WTC11 (cell line): ENCODE results near the gene ETS1. TPM values are rescaled to one million over a fixed set of nuclear protein-coding genes. Genes with fewer than 3 reads are reported as not detected.

Experiments used
- ATAC-seq: fragments of 200-7000 bp; cut with Tn5 transposase; 2 replicates; pipeline ENCODE4 v1.10.0; 2021; ENCODE audit warnings: mild to moderate bottlenecking, moderate library complexity
- CTCF ChIA-PET: fragments of 300-600 bp; sonication (Branson Sonifier 250); formaldehyde crosslinking; loops from one replicate; lab custom pipeline; 2021; ENCODE audit warnings: antibody characterized with exemption; lab: Charles Lee
- POLR2A ChIA-PET: fragments of 350-600 bp; sonication (Branson Sonifier 250); formaldehyde crosslinking; loops from one replicate; lab custom pipeline; 2021; ENCODE audit warnings: antibody characterized with exemption; lab: Charles Lee
- DNase-seq: peaks from one replicate; pipeline ENCODE4 v3.0.0; 2021; ENCODE audit warnings: low spot score
- H3K27ac Mint-ChIP-seq: 2 replicates; pipeline ENCODE4 v1.8.0; 2021; ENCODE audit warnings: mixed read lengths
- H3K27me3 Mint-ChIP-seq: 2 replicates; pipeline ENCODE4 v1.8.0; 2021; ENCODE audit warnings: low read depth, mild to moderate bottlenecking, moderate library complexity, mixed read lengths
- H3K36me3 Mint-ChIP-seq: 2 replicates; pipeline ENCODE4 v1.8.0; 2021; ENCODE audit warnings: mixed read lengths
- H3K4me1 Mint-ChIP-seq: 2 replicates; pipeline ENCODE4 v1.8.0; 2022; ENCODE audit warnings: mixed read lengths
- H3K4me3 Mint-ChIP-seq: 2 replicates; pipeline ENCODE4 v1.8.0; 2021; ENCODE audit warnings: mild to moderate bottlenecking, moderate library complexity, mixed read lengths
- H3K9me3 Mint-ChIP-seq: 2 replicates; pipeline ENCODE4 v1.8.0; 2021; ENCODE audit warnings: mixed read lengths
- ETV6 ChIP-seq: sonication (generic); formaldehyde crosslinking; IDR thresholded peaks from 2 replicates; pipeline ENCODE4 v1.8.1; 2022; ENCODE audit warnings: mild to moderate bottlenecking, missing genetic modification reagents
- FOXJ3 ChIP-seq: sonication (generic); formaldehyde crosslinking; IDR thresholded peaks from 2 replicates; pipeline ENCODE4 v1.9.0; 2021; ENCODE audit warnings: missing genetic modification reagents, mild to moderate bottlenecking, borderline replicate concordance
- GRHL2 ChIP-seq: fragments of 250-450 bp; sonication (Bioruptor Pico); IDR thresholded peaks from 2 replicates; pipeline ENCODE4 v1.8.0; 2022; ENCODE audit warnings: mild to moderate bottlenecking, moderate library complexity; ENCODE audit not compliant: insufficient replicate concordance, severe bottlenecking
- MXD4 ChIP-seq: fragments of 250-450 bp; sonication (Bioruptor Pico); IDR thresholded peaks from 2 replicates; pipeline ENCODE4 v1.8.0; 2021; ENCODE audit warnings: mild to moderate bottlenecking, moderate library complexity, borderline replicate concordance
- SMAD3 ChIP-seq: sonication (generic); formaldehyde crosslinking; IDR thresholded peaks from 2 replicates; pipeline ENCODE4 v1.8.0; 2022; ENCODE audit warnings: missing genetic modification reagents, mild to moderate bottlenecking, borderline replicate concordance
- ZBTB21 ChIP-seq: sonication (generic); formaldehyde crosslinking; IDR thresholded peaks from 2 replicates; pipeline ENCODE4 v1.8.1; 2023; ENCODE audit warnings: mild to moderate bottlenecking, missing genetic modification reagents, borderline replicate concordance
- ZNF138 ChIP-seq: sonication (generic); formaldehyde crosslinking; conservative IDR thresholded peaks from 2 replicates; pipeline ENCODE4 v1.8.1; 2022; ENCODE audit warnings: mild to moderate bottlenecking, moderate library complexity, missing genetic modification reagents
- total RNA-seq: library from RNA; stranded (reverse); gene quantifications from 3 replicates; pipeline ENCODE4 v1.2.3, GENCODE V29; 2021
- TF ChIP-seq, protein P1 (sequence below): fragments of 250-450 bp; sonication (Bioruptor Pico); IDR thresholded peaks from 2 replicates; pipeline ENCODE4 v1.9.0; 2021; ENCODE audit warnings: moderate library complexity, mild to moderate bottlenecking, inconsistent platforms, borderline replicate concordance
- TF ChIP-seq, protein P2 (sequence below): fragments of 200-600 bp; IDR thresholded peaks from 2 replicates; pipeline ENCODE4 v1.8.0; 2022; ENCODE audit warnings: antibody characterized with exemption
- TF ChIP-seq, protein P3 (sequence below): sonication (generic); formaldehyde crosslinking; IDR thresholded peaks from 2 replicates; pipeline ENCODE4 v1.8.1; 2022; ENCODE audit warnings: mild to moderate bottlenecking, missing genetic modification reagents, moderate library complexity, borderline replicate concordance
- TF ChIP-seq, protein P4 (sequence below): sonication (generic); formaldehyde crosslinking; conservative IDR thresholded peaks from 2 replicates; pipeline ENCODE4 v1.8.1; 2022; ENCODE audit warnings: mild to moderate bottlenecking, missing genetic modification reagents
- TF ChIP-seq, protein P5 (sequence below): sonication (generic); formaldehyde crosslinking; IDR thresholded peaks from 2 replicates; pipeline ENCODE4 v1.8.1; 2022; ENCODE audit warnings: low read depth, missing genetic modification reagents, borderline replicate concordance
- TF ChIP-seq, protein P6 (sequence below): sonication (generic); formaldehyde crosslinking; IDR thresholded peaks from 2 replicates; pipeline ENCODE4 v1.8.1; 2022; ENCODE audit warnings: low read depth, mild to moderate bottlenecking, moderate library complexity, missing genetic modification reagents, borderline replicate concordance
- TF ChIP-seq, protein P7 (sequence below): sonication (generic); formaldehyde crosslinking; IDR thresholded peaks from 2 replicates; pipeline ENCODE4 v1.8.0; 2022; ENCODE audit warnings: mild to moderate bottlenecking, missing genetic modification reagents
- TF ChIP-seq, protein P8 (sequence below): fragments of 250-450 bp; sonication (Bioruptor Pico); IDR thresholded peaks from 2 replicates; pipeline ENCODE4 v1.9.0; 2021; ENCODE audit warnings: mild to moderate bottlenecking
- TF ChIP-seq, protein P9 (sequence below): fragments of 250-450 bp; sonication (Bioruptor Pico); IDR thresholded peaks from 2 replicates; pipeline ENCODE4 v1.8.0; 2021; ENCODE audit warnings: mild to moderate bottlenecking
- TF ChIP-seq, protein P10 (sequence below): fragments of 250-450 bp; sonication (Bioruptor Pico); IDR thresholded peaks from 2 replicates; pipeline ENCODE4 v2.1.2; 2022; ENCODE audit warnings: mild to moderate bottlenecking, moderate library complexity
- TF ChIP-seq, protein P11 (sequence below): sonication (generic); formaldehyde crosslinking; IDR thresholded peaks from 2 replicates; pipeline ENCODE4 v1.8.0; 2023; ENCODE audit warnings: mild to moderate bottlenecking, missing genetic modification reagents

Gene ETS1
- total RNA-seq, 1 experiment from 2014 or later, result 33.1 TPM

DNA sequence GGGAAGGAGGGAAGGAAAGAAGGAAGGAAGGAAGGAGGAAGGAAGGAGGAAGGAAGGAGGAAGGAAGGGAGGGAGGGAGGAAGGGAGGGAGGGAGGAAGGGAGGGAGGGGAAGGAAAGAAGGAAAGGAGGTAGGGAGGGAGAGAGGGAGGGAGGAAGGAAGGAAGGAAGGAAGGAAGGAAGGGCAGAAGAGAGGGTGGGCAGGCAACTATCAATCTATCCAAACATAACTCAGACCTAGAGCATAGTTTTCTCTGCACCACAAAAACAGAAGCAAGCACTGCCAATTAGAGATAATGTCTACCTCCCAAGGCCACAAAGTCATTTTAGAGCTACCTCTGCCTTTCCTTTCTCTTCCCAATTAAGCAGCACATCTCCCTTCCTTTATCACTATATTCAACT, 109.1 kb downstream of the ETS1 start (continued):
- TF ChIP-seq, protein P1, sequence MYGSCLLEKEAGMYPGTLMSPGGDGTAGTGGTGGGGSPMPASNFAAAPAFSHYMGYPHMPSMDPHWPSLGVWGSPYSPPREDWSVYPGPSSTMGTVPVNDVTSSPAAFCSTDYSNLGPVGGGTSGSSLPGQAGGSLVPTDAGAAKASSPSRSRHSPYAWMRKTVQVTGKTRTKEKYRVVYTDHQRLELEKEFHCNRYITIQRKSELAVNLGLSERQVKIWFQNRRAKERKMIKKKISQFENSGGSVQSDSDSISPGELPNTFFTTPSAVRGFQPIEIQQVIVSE (CRISPR knock-in tag), result no peak

DNA sequence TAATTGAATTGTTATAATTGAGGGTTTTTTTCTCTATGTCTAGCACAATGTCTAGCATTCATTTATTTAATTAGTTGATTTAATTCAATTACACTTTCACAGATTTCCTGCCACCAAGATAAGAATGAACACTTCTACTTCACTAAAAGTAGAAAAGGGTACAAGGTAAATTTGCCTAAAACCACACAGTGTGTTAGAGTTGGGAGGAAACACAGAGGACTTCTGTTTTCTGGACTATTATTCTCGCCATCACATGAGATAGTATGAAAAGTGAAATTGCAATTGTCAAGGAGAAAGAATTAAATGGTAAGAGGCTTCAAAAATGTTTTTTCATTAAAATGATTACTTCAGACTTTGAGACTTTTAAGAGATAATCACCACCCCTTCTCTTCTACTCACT, 109.5 kb downstream of the ETS1 start:
- H3K4me1 Mint-ChIP-seq, result peaks cover 6% of the 10 kb centered on the region; the same call in 1 of the 2 replicates
- H3K4me3 Mint-ChIP-seq, result no peak overlapping the region
- CTCF ChIA-PET, result interaction anchor here (1.5 kb wide), 1 partner anchor 154 kb away, joined by 6 read pairs; no protein-coding TSS in a partner anchor
- H3K9me3 Mint-ChIP-seq, result no peaks in the 10 kb centered on the region
- H3K27me3 Mint-ChIP-seq, result no peaks in the 10 kb centered on the region
- H3K36me3 Mint-ChIP-seq, result peaks cover 15% of the 10 kb centered on the region
- DNase-seq, result no peak
- POLR2A ChIA-PET, result no interaction called here
- H3K27ac Mint-ChIP-seq, result no peak overlapping the region
- ATAC-seq, result no peak
- no peak for TF ChIP-seq ZBTB21
- TF ChIP-seq, protein P2, sequence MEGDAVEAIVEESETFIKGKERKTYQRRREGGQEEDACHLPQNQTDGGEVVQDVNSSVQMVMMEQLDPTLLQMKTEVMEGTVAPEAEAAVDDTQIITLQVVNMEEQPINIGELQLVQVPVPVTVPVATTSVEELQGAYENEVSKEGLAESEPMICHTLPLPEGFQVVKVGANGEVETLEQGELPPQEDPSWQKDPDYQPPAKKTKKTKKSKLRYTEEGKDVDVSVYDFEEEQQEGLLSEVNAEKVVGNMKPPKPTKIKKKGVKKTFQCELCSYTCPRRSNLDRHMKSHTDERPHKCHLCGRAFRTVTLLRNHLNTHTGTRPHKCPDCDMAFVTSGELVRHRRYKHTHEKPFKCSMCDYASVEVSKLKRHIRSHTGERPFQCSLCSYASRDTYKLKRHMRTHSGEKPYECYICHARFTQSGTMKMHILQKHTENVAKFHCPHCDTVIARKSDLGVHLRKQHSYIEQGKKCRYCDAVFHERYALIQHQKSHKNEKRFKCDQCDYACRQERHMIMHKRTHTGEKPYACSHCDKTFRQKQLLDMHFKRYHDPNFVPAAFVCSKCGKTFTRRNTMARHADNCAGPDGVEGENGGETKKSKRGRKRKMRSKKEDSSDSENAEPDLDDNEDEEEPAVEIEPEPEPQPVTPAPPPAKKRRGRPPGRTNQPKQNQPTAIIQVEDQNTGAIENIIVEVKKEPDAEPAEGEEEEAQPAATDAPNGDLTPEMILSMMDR, result no peak
- TF ChIP-seq, protein P3, sequence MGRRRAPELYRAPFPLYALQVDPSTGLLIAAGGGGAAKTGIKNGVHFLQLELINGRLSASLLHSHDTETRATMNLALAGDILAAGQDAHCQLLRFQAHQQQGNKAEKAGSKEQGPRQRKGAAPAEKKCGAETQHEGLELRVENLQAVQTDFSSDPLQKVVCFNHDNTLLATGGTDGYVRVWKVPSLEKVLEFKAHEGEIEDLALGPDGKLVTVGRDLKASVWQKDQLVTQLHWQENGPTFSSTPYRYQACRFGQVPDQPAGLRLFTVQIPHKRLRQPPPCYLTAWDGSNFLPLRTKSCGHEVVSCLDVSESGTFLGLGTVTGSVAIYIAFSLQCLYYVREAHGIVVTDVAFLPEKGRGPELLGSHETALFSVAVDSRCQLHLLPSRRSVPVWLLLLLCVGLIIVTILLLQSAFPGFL (CRISPR knock-in tag), result no peak
- no peak for TF ChIP-seq GRHL2 (CRISPR knock-in tag)
- TF ChIP-seq, protein P4, sequence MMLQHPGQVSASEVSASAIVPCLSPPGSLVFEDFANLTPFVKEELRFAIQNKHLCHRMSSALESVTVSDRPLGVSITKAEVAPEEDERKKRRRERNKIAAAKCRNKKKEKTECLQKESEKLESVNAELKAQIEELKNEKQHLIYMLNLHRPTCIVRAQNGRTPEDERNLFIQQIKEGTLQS, result no peak
- no peak for TF ChIP-seq FOXJ3 (CRISPR knock-in tag)
- TF ChIP-seq MXD4 (CRISPR knock-in tag), result no peak
- no peak for TF ChIP-seq ETV6 (CRISPR knock-in tag)
- TF ChIP-seq, protein P5, sequence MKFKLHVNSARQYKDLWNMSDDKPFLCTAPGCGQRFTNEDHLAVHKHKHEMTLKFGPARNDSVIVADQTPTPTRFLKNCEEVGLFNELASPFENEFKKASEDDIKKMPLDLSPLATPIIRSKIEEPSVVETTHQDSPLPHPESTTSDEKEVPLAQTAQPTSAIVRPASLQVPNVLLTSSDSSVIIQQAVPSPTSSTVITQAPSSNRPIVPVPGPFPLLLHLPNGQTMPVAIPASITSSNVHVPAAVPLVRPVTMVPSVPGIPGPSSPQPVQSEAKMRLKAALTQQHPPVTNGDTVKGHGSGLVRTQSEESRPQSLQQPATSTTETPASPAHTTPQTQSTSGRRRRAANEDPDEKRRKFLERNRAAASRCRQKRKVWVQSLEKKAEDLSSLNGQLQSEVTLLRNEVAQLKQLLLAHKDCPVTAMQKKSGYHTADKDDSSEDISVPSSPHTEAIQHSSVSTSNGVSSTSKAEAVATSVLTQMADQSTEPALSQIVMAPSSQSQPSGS (CRISPR knock-in tag), result no peak
- TF ChIP-seq, protein P6, sequence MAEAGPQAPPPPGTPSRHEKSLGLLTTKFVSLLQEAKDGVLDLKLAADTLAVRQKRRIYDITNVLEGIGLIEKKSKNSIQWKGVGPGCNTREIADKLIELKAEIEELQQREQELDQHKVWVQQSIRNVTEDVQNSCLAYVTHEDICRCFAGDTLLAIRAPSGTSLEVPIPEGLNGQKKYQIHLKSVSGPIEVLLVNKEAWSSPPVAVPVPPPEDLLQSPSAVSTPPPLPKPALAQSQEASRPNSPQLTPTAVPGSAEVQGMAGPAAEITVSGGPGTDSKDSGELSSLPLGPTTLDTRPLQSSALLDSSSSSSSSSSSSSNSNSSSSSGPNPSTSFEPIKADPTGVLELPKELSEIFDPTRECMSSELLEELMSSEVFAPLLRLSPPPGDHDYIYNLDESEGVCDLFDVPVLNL (CRISPR knock-in tag), result no peak
- TF ChIP-seq, protein P7, sequence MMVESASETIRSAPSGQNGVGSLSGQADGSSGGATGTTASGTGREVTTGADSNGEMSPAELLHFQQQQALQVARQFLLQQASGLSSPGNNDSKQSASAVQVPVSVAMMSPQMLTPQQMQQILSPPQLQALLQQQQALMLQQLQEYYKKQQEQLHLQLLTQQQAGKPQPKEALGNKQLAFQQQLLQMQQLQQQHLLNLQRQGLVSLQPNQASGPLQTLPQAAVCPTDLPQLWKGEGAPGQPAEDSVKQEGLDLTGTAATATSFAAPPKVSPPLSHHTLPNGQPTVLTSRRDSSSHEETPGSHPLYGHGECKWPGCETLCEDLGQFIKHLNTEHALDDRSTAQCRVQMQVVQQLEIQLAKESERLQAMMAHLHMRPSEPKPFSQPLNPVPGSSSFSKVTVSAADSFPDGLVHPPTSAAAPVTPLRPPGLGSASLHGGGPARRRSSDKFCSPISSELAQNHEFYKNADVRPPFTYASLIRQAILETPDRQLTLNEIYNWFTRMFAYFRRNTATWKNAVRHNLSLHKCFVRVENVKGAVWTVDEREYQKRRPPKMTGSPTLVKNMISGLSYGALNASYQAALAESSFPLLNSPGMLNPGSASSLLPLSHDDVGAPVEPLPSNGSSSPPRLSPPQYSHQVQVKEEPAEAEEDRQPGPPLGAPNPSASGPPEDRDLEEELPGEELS (CRISPR knock-in tag), result no peak
- TF ChIP-seq ZNF138 (CRISPR knock-in tag), result no peak
- TF ChIP-seq SMAD3 (CRISPR knock-in tag), result no peak
- TF ChIP-seq, protein P8, sequence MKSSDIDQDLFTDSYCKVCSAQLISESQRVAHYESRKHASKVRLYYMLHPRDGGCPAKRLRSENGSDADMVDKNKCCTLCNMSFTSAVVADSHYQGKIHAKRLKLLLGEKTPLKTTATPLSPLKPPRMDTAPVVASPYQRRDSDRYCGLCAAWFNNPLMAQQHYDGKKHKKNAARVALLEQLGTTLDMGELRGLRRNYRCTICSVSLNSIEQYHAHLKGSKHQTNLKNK, result no peak
- TF ChIP-seq, protein P9, sequence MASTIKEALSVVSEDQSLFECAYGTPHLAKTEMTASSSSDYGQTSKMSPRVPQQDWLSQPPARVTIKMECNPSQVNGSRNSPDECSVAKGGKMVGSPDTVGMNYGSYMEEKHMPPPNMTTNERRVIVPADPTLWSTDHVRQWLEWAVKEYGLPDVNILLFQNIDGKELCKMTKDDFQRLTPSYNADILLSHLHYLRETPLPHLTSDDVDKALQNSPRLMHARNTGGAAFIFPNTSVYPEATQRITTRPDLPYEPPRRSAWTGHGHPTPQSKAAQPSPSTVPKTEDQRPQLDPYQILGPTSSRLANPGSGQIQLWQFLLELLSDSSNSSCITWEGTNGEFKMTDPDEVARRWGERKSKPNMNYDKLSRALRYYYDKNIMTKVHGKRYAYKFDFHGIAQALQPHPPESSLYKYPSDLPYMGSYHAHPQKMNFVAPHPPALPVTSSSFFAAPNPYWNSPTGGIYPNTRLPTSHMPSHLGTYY (CRISPR knock-in tag), result no peak
- TF ChIP-seq, protein P10, sequence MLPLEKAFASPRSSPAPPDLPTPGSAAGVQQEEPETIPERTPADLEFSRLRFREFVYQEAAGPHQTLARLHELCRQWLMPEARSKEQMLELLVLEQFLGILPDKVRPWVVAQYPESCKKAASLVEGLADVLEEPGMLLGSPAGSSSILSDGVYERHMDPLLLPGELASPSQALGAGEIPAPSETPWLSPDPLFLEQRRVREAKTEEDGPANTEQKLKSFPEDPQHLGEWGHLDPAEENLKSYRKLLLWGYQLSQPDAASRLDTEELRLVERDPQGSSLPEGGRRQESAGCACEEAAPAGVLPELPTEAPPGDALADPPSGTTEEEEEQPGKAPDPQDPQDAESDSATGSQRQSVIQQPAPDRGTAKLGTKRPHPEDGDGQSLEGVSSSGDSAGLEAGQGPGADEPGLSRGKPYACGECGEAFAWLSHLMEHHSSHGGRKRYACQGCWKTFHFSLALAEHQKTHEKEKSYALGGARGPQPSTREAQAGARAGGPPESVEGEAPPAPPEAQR (CRISPR knock-in tag), result no peak
- TF ChIP-seq, protein P11, sequence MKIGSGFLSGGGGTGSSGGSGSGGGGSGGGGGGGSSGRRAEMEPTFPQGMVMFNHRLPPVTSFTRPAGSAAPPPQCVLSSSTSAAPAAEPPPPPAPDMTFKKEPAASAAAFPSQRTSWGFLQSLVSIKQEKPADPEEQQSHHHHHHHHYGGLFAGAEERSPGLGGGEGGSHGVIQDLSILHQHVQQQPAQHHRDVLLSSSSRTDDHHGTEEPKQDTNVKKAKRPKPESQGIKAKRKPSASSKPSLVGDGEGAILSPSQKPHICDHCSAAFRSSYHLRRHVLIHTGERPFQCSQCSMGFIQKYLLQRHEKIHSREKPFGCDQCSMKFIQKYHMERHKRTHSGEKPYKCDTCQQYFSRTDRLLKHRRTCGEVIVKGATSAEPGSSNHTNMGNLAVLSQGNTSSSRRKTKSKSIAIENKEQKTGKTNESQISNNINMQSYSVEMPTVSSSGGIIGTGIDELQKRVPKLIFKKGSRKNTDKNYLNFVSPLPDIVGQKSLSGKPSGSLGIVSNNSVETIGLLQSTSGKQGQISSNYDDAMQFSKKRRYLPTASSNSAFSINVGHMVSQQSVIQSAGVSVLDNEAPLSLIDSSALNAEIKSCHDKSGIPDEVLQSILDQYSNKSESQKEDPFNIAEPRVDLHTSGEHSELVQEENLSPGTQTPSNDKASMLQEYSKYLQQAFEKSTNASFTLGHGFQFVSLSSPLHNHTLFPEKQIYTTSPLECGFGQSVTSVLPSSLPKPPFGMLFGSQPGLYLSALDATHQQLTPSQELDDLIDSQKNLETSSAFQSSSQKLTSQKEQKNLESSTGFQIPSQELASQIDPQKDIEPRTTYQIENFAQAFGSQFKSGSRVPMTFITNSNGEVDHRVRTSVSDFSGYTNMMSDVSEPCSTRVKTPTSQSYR (CRISPR knock-in tag), result no peak
